Astrocyte of the spinal cord (primary cell): ENCODE data around the gene INMT.
A peak's percentile ranks its signal among the peaks of the same experiment; 100 is the strongest.

ENCODE experiments used
- DNase-seq: peaks from one replicate; pipeline ENCODE4 v3.0.0; 2011; ENCODE audit warnings: low read depth, low spot score
- H3K4me3 ChIP-seq: 2 replicates; pipeline ENCODE4 v1.5.1; 2011; ENCODE audit warnings: low read depth, mild to moderate bottlenecking, low read length, moderate library complexity
- in situ Hi-C: cut with HindIII; loops from 2 replicates; pipeline ENCODE4 v1.10.0; 2017; ENCODE audit warnings: low sequenced_read_pairs
- TF ChIP-seq, protein P1 (sequence below): IDR thresholded peaks from 2 replicates; pipeline ENCODE4 v1.5.1; 2012; ENCODE audit warnings: low read depth, mild to moderate bottlenecking, low read length, inconsistent platforms

Gene INMT

DNA sequence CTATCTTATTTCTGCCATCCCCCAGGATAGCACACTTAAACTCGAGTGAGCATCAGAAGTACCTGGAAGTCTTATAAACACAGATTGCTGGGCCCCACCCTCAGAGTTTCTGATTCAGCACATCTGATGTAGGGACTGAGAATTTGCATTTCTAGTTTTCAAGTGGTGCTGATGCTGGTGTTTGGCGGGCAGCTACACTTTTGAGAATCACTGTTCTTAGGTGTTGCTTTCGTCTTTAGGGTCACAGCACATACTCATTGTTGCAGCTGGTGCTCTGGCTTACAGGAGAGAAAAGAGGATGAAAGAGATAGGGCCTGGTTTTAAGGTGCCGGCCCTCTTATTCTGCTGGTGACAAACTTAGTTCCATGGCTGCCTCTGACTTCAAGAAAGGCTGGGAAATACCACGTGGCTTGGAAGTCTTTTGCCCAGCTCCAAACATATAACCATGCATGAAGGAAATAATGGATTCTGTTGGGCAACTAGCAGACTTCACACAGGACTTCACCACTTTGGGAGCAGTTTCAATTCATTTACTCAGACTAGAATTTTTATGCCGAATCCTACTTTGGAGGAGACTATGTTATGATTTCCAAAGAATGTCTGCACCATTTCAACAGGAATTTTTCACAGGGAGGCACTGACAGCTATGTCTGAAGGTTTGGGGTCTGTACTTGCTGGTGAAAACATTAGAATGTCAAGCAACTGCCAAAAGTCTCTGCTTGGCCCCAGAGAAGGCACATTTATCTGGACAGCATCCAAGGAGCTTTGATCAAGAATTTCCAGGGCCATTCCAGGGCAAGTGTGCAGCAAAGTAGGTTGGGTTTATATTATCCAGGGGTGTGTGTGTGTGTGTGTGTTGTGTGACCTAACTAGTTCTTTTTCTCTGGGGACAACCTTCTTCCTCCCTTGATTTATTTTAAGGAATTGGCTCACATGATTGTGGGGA is 12.4 kb downstream of the INMT start:
- in situ Hi-C loops = no loop called here
- H3K4me3 ChIP-seq = no peak overlapping the region
- DNase-seq = peak; percentile 36
- TF ChIP-seq, protein P1, sequence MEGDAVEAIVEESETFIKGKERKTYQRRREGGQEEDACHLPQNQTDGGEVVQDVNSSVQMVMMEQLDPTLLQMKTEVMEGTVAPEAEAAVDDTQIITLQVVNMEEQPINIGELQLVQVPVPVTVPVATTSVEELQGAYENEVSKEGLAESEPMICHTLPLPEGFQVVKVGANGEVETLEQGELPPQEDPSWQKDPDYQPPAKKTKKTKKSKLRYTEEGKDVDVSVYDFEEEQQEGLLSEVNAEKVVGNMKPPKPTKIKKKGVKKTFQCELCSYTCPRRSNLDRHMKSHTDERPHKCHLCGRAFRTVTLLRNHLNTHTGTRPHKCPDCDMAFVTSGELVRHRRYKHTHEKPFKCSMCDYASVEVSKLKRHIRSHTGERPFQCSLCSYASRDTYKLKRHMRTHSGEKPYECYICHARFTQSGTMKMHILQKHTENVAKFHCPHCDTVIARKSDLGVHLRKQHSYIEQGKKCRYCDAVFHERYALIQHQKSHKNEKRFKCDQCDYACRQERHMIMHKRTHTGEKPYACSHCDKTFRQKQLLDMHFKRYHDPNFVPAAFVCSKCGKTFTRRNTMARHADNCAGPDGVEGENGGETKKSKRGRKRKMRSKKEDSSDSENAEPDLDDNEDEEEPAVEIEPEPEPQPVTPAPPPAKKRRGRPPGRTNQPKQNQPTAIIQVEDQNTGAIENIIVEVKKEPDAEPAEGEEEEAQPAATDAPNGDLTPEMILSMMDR = no peak

DNA sequence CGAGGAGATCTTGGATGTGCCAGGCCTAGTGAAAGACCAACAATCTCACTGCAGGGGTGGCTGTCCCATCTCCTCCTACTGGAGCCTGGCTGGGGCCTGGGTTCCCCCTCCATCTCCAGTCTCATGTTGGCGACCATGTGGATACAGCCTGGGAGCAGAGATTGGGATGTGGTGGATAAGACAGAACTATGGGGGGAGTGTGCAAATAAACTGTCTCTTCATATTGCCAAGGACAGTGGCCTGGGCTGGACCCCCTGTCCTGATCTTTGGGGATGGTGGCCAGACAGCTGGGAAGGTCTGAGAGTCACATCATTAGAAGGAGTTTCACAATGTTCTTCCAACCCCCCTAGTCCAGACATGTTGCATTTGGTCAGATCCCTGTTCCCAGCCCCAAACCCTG is 13.5 kb downstream of the INMT start:
- in situ Hi-C loops = no loop called here
- no peak overlapping the region for H3K4me3 ChIP-seq
- DNase-seq = no peak
- TF ChIP-seq, protein P1 = no peak

DNA sequence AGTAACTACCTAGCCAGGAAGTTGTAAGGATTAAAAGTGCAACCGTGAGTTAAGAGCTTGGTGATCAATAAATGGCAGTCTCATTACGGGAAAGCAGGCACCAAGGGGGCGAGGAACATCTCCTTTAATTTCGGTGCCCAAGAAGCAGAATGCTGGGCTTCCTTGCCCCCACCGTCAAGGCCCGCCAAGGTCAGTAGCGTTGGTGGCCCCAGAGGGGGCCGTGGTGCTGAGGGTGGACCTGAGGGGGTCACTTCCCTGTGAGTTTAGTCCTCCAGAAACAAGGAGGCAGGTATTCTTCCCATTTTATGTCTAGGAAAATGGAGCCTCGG is 18.9 kb downstream of the INMT start:
- DNase-seq = no peak
- in situ Hi-C loops = no loop called here
- TF ChIP-seq, protein P1 = no peak
- peak overlapping the region; percentile 71 for H3K4me3 ChIP-seq

DNA sequence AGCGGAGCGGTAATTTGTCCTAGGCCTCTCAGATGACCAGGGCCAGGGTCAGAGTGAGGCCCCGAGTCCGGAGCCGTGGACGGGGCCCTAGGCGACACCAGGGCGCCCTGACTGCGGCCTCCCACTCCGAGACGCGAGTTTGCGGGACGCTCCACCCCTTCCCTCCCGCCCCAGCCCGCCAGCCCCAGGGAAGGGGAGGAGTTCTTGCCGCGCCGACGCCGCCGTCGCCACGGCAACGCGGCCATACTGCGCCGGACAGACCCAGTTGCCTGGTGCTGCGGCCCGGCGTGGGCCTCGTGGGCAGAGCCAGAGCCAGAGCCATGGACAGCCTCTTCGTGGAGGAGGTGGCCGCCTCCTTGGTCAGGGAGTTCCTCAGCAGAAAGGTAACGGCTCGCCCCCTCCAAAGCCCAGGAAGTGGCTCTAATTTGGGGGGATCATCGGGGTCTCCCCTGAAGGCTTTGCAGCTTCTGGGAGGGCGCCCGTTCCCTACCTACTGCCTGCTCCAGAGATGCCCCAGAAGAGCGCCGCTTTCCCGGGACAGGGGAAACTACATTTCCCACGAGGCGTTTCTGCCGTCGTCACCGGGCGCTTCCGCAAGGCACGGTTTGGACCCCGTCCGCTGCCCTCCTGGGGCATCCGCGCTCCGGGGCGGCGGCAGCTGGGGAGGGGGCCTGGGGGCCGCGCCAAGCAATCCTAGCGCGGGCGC is 19.4 kb downstream of the INMT start, which contains the start of gene MINDY4:
Gene MINDY4, plus strand, starts transcription at position 244 of the 706 bp plus-strand sequence. Its CDS starts 77 bp downstream, at position 321.
- peak; percentile 85 for DNase-seq
- in situ Hi-C loops = no loop called here
- TF ChIP-seq, protein P1 = peak; percentile 10
- H3K4me3 ChIP-seq = peak within 1 kb of the TSS; percentile 71

DNA sequence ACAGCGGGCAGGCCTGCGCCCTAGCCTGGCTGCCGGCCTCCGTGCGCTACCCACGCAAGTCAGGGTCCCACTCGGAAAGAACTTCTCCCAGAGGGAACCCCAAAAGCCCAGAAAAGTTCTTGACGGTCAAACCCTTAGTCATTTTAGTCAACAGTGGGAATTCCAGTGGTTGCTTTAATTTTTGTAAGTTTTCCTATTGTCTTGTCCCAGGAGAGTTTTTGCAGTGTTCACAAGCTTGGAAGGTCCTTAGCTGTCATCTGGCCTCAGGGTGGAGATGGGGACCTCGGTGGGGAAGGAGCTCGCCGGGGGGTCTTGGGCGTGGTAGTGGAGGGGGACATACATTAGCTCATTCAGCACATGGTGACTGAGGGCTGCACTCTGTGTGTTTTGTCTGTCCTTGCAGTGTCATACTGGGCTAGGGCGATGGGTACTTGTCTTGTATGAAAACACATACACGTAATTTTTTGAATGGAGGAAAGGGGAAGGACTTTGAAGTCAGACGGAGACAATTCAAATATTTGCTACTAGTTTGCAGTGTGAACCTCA is 20.0 kb downstream of the INMT start:
- peak; percentile 19 for DNase-seq
- in situ Hi-C loops = no loop called here
- peak overlapping the region; percentile 71 for H3K4me3 ChIP-seq
- TF ChIP-seq, protein P1 = no peak

DNA sequence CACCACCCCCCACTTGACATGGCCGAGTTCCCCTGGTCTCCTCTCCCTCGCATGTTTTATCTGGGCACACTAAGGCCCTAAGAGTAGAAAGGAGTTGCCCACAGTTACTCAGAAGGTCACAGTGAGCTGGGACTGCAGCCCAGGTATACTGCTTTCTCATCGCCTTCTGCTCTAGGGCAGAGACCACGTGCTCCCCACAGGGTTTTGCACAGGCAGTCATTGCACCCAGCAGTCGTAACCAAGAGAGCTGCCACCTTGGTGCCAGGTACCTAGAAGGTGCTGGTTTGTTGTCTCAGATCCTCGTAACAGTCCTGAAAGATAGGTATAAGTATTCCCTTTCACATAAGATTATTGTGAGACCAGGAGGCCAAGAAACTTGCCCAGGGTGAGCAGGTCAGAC is 21.0 kb downstream of the INMT start:
- no peak for DNase-seq
- TF ChIP-seq, protein P1 = no peak
- no peak overlapping the region for H3K4me3 ChIP-seq
- in situ Hi-C loops = no loop called here
